Iris pigment epithelial cell (primary cell): Measurements from ENCODE around the gene SCGB1C1.
A peak's percentile ranks its signal among the peaks of the same experiment; 100 is the strongest.

Experiments used
- DNase-seq: peaks from one replicate; pipeline ENCODE4 v3.0.0-alpha.2; 2011; ENCODE audit warnings: low read depth

Gene SCGB1C1

DNA sequence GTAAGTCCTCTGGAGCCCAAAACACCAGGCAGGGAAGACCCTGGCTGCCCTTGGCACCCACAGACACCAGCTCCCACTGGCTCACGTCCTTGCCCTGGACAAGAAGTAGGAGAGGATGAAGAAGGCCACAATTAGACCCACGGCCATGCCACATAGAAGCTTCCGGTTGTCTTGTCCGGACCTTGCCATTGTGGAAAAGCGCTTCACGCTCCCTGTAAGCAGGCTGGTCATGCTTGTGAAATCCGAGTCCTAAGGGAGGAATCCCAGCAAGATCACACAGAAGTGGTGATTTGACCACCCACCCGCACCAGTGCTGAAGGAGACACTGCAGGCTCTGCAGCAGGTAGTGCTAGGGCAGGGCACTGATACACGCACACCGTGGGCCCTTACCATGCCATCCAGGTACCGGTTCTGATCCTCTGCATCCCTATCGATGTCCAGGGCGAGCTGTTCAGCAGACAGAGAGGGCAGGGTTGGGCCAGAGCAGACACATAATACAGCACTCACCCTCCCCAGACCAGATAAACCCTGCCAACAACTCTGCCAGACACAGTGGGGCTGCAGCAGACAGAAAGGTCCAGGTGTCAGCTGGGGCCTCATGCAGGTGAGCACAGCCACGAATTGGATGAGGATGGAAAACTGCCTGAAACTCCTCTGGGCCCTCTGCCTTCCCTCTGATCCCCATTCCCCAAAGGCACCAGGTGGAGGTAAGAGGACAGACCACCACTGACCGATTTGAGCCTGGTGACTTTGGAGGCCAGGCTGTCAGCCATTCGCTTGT lies 12.5 kb downstream of the SCGB1C1 start:
- DNase-seq: no peak

DNA sequence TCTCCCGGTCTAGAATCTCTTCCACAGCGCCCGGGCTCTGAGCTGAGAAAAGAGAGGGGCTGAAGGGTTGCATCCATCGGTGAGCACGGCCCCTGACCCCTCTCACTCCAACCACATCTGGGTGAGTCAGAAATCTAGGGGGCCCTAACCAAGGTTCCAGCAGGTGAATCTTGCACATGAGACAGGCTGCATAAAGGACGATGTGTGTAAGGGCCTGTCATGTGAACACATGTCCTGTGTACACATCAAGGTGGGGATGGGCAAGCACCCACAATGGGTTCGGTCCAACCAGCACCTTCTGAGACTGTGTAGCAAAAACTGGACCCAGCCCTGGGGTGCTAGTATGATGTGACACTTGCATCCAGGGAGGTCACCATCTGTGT lies 13.1 kb downstream of the SCGB1C1 start:
- no peak for DNase-seq

DNA sequence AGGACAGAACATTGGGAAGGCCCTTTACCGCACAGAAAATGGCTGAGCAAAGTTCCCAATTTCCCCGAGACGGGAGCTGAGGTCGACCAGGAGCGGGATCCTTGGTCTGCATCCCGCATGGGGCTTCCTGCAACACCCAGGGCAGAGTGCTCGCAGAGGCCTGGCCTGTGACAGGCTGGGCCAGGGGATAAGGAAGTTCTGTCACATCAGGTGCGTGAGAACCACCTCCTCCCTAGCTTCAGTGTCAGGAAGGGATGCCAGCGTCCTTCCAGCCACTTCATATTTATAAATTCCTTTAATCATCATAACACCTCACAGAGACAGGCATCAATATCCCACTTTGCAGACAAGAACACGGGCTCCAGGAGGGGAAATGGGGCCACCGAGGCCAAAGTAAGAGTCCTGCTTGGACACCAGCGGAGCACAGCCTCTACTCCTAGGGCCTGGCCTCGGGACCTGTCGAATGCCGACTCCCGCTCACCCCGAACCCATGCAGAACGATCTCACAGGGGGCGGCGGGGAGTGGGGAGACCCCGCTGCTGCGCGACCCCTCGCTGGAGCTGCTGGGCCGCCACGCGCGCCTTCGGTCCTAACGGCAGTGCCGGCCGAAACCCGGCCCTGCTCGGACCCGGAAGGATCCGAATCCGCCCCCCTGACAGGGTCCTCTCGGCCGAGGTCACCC lies 13.8 kb downstream of the SCGB1C1 start:
- DNase-seq: peak; percentile 16

DNA sequence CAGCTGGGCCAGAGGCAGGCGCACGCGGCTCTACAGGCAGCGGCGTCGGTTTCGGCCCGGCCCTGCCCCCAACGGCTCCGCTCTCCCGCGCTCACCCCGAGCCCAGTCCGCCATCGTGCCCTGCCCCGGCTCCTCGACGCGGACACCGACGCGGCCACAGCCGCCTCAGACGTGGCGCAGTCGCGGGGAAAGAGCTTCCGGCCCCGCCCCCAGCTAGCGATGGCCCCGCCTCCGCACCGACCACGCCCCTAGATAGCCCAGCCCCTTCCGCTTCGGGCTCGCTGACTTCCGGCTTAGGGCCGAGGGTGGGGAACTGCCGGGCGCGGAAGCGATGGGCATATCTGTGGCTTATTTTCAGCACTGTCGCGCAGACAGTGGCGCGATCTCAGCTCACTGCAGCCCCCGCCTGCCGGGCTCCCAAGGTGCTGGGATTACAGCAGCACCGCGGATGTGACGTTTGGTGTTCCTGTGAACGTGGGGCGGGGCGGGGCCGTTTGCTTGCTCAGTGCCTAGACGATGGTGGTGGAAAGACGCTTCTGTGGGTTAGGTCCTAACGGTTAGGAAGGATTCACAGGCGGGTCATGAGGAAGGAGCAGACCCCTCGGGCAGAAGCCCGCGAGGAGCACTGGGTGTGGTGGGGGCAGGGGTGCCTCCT lies 14.5 kb downstream of the SCGB1C1 start, which contains the start of the genes BET1L and RIC8A:
TSS of gene BET1L (minus strand) at position 192 of the 655 bp plus-strand sequence. CDS start at position 114, 78 bp downstream.
TSS of gene RIC8A (plus strand) at position 501 of the 655 bp plus-strand sequence. CDS start 1,147 bp downstream, outside the sequence.
- DNase-seq: peak; percentile 99

DNA sequence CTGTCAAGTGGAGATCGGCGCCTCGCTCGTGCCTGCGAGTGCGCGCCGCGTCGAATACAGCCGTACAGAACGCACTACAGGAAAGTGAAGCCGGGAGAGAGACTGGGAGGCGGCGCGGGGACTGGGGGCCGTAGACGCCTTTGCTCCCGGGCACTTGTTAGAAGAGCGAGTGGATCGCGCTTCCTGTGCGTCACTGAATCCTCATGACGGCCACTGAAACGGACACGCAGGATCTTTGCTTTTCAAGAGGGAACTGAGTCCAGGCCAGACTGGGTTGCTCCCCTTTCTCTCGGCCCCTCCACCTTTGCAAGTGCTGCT lies 14.9 kb downstream of the SCGB1C1 start:
- DNase-seq: peak; percentile 70

DNA sequence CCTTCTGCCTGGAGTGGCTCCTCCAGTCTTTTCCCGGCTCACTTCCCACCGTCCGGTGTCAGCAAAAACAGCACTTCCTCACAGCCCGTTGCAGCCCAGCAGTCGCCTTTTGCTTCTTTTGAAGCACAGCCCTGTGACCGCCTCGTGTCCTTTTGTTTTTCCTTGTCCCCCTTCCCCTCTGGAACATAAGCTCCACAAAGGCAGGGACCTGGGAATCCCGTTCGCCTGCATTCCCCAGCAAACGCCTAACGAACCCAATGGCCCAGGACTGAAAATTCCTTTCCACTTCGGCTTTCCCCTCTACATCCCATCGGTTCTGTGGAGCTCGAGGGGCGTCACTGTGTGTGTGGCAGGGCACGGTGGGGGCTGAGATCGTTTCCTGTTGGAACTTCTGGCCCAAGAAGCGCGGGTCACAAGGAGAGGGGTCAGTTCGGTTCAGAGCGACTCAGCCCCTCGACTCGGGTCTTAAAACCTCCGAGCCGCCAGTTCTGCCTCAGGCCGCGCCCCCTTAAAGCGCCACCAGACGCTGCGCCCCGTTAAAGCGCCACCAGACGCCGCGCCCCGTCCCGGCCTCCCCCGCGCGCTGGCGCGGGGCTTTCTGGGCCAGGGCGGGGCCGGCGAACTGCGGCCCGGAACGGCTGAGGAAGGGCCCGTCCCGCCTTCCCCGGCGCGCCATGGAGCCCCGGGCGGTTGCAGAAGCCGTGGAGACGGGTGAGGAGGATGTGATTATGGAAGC lies 15.5 kb downstream of the SCGB1C1 start:
- peak; percentile 74 for DNase-seq

DNA sequence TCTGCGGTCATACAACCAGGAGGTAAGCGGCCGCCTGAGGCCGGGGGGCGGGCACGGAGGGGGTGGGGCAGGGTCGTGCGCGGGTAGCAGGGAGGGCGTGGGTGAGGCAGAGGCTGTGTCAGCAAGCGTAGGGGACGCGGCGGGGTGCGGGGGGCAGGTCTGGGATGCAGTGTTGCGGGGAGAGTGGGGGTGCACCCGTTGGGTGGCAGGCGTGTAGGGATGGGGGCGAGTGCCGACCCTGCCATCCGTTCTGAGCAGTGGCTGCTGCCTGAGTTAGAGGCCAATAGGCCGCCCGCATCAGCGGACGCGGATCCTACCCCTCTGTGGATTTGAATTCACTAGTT lies 16.0 kb downstream of the SCGB1C1 start:
- DNase-seq: no peak

DNA sequence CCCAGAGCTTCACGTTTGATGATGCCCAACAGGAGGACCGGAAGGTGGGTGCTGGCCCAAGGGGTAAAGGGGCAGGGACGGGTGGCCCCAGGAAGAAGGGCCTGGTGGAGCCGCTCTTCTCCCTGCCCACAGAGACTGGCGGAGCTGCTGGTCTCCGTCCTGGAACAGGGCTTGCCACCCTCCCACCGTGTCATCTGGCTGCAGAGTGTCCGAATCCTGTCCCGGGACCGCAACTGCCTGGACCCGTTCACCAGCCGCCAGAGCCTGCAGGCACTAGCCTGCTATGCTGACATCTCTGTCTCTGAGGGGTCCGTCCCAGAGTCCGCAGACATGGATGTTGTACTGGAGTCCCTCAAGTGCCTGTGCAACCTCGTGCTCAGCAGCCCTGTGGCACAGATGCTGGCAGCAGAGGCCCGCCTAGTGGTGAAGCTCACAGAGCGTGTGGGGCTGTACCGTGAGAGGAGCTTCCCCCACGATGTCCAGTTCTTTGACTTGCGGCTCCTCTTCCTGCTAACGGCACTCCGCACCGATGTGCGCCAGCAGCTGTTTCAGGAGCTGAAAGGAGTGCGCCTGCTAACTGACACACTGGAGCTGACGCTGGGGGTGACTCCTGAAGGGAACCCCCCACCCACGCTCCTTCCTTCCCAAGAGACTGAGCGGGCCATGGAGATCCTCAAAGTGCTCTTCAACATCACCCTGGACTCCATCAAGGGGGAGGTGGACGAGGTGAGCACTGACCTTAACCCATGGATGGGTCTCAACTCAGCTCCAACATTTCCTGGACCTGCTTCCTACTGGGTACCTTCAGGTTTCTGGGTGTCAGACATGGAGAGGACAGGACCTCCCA lies 16.6 kb downstream of the SCGB1C1 start:
- DNase-seq: peak; percentile 22

DNA sequence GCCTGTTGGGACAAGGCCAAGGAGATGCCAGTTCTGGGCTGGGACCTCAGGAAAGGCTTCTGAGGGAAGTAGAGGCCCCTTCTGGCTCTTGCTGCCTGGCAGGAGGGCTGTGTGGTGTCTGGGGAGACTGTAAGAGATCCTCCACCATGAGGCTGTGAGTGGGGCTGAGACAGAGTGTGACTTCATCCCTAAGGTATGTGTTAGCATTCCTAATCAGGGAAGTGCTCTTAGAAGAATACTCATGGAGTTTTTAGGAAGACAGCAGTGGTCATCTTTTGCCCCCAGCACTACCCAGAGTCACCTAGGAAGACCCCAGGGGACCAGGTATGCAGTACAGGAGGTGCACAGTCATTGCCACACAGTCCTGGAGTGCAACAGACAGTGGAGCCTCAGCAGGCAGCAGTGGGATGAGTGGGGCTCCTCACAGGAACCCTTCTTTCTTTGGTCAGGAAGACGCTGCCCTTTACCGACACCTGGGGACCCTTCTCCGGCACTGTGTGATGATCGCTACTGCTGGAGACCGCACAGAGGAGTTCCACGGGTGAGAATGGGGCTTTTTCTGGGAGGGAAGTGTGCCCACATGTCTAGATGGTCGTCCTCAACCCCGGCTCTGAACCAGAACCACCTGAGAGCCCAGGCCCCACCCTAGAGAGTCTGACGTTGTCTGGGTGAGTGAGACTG lies 17.4 kb downstream of the SCGB1C1 start:
- peak; percentile 88 for DNase-seq

DNA sequence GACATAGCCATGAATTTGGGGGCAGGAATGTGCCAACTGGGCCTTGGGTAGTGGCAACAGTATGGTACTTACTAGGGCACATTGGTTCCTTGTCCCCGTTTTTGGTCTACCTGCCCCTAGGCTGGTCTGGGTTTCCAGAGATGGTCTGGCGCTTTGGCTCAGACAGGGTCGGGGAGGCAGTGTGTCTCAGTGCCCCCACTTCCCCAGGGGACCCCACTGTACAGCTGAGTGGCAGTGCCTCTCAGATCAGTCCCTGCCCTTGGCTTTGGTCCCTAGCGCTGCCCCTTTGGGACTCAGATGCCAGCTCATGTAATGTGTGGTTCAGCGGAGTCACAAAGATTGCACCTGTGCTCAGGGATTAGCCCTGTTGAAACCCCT lies 17.9 kb downstream of the SCGB1C1 start:
- no peak for DNase-seq

DNA sequence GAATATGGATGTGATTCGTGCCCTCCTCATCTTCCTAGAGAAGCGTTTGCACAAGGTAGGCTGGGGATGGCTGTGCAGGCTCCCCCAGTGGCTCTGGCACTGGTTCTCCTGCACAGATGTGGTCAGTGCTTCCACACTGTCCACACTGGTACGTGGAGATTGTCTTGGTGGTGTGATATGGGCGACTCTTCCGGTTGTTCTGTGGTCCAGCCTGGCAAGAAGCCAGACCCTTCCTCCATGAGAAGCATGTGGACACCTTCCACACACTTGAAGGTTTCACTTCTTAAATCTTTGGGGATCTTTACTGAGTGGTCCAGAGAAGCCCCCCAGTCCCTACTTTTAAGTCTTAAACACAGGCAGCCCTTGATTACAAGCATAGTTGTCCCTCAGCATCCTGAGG lies 18.4 kb downstream of the SCGB1C1 start:
- DNase-seq: no peak

DNA sequence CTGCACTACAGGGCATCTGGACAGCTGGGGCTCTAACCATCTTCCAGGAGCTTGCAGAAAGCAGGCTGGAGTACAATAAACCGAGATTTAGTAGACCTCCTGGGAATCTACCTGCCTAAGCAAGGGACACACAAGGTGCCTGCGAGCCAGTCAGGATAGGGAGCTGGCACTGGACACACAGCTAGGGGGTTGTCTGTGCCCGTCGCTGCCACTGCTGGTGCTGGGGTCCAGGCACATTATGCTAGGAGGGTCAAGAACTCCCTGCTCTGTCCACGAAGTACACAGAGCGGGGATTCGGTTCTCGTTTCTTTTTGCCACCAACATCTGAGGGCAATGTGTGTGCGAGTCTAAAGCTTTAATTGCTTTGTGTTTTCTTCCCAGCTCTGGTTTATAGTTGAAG lies 18.9 kb downstream of the SCGB1C1 start:
- DNase-seq: no peak

DNA sequence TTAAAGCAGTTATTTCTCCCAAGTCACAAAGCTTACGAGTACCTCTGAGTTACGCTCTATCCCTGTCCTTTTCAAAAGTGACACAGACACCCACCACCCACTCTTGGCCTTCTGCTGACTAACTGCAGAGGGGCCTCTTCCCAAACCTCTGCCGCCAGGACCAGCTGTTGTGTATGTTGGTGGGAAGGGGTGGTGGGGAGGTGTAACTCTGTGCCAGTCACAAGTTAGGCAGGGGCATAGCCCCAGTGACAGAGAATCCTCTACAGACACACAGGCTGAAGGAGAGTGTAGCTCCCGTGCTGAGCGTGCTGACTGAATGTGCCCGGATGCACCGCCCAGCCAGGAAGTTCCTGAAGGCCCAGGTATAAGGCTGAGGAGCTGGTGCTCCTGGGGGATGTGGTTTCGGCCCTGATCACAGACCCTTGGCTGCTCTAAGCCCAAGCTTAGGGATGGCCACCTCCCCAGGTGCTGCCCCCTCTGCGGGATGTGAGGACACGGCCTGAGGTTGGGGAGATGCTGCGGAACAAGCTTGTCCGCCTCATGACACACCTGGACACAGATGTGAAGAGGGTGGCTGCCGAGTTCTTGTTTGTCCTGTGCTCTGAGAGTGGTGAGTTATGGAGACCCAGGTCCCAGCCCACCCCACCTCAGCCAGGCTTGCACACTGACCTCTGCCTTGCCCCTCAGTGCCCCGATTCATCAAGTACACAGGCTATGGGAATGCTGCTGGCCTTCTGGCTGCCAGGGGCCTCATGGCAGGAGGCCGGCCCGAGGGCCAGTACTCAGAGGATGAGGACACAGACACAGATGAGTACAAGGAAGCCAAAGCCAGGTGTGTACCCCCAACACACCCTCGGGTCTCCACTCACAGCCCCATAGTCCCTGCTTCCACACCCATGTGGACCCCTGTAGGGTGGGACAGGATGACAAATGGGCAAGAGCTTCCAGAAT lies 19.5 kb downstream of the SCGB1C1 start:
- no peak for DNase-seq

DNA sequence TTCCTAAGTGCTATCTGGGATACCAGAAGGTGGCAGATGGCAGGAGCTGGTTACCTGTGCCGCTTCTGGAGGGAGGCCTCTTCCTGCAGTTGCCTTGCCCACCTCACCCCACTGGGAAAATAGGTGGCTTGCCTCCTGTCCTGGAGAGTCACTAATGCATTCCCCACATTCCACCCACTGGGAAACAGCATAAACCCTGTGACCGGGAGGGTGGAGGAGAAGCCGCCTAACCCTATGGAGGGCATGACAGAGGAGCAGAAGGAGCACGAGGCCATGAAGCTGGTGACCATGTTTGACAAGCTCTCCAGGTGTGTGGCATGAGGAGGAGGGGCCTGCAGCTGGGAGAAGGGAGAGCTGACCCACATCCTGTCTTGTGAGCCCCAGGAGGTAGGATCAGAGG lies 20.2 kb downstream of the SCGB1C1 start:
- DNase-seq: no peak

DNA sequence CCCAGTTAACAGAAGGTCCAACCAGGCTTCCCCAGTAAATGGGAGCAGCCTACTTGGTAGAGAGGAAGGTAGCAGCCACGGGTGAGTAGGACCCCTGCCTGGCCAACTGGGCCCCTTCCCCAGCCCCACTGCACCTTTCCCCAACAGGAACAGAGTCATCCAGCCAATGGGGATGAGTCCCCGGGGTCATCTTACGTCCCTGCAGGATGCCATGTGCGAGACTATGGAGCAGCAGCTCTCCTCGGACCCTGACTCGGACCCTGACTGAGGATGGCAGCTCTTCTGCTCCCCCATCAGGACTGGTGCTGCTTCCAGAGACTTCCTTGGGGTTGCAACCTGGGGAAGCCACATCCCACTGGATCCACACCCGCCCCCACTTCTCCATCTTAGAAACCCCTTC lies 21.2 kb downstream of the SCGB1C1 start:
- DNase-seq: no peak

DNA sequence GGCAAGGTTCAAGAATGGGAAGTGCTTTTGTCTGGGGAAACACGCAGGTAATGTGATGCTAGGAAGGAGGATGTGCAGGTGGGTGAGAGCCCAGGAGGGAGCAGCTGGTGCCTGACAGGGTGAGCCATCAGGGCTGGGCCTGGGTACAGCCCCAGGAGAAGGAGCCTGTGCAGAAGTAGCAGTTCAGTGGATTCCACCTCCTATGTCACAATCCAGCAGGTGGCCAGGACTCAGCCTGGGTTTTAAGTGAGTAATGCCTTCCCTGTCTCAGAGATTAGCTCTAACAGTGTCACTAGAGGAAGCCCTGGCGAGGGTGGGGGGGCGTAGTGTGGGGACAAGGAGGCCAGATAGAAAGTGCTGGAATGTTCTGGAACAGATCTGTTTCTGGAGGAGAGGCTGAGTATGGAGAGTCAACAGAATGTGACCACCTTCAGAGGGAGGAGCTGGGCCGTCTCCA lies 22.7 kb downstream of the SCGB1C1 start:
- DNase-seq: peak; percentile 25

DNA sequence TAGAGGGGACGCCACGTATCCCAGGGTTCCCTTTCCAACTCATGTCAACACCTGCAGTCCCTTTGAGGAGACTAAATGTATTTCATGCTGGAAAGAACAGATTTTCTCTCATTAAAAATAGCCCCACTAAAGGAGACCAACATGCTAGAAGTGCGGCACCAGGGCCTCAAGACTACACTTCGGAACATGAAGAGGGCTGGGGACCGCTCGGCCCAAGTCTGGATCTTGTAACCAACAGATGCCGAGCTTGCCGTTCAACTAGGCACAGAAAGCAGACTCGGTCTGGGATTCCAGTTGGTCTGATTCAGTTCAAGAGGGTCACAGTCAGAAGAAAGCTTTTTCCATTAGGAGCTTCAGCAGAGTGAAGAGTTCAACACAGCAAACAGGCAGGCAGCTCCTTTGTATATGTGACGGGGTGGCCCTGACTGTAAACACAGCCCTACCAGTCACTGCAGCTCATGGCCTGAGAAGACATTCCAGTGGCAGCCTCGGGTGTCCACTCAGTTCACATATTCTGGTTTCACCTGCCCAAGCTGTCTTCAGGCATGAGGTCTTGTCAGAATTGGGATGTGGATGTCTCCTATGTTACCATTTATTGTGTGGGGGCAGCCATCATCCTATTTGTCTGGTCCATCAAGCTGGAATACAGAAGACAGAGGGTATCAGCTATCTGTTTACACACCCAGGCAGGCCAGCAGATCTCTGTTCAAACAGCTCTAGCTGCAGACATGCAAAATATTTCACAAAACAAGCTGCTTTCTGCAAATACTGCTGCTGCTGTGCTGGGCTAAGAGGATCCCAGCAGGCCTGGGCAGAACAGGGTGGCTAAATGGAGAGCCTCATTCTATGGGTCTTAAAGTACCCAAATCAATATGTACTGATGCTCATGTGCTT lies 23.4 kb downstream of the SCGB1C1 start:
- no peak for DNase-seq

DNA sequence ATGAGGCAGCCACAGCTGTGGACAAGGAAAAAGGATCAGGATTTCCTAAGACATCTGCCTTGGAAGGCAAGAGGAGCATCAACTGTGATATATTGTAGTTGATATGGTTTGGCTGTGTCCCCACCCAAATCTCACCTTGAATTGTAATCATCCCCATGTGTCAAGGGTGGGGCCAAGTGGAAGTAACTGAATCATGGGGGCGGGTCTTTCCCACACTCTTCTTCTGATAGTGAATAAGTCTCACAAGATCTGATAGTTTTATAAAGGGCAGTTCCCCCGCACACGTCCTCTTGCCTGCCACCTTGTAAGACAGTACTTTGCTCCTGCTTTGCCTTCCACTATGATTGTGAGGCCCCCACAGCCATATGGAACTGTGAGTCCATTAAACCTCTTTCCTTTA lies 24.8 kb downstream of the SCGB1C1 start:
- DNase-seq: no peak
